Epithelial cell of proximal tubule (primary cell): Measurements from ENCODE around the gene ISY1. TPM values are rescaled to one million over a fixed set of nuclear protein-coding genes. Genes with fewer than 3 reads are reported as not detected.
A peak's percentile ranks its signal among the peaks of the same experiment; 100 is the strongest.
"Not testable (repeated sequence)": the region's sequence is repeated elsewhere in the genome, so short reads cannot be mapped to it uniquely, and the experiment has no call there.

ENCODE experiments used
- DNase-seq: peaks from one replicate; pipeline ENCODE4 v3.0.0-alpha.2; 2011; ENCODE audit warnings: low read depth
- H3K4me3 ChIP-seq: 2 replicates; pipeline ENCODE4 v1.5.1; 2011; ENCODE audit warnings: low read depth, mild to moderate bottlenecking, low read length
- total RNA-seq: library from RNA; depleted of rRNA; stranded (reverse); fragments of >200 nt; gene quantifications from 2 replicates; pipeline ENCODE4 v1.2.3, GENCODE V29; 2015
- TF ChIP-seq, protein P1 (sequence below): conservative IDR thresholded peaks from 2 replicates; pipeline ENCODE4 v1.5.1; 2012; ENCODE audit warnings: low read depth, mild to moderate bottlenecking, low read length

The ISY1 gene
- total RNA-seq, 1 donor from 2014 or later: 7.8 TPM

DNA sequence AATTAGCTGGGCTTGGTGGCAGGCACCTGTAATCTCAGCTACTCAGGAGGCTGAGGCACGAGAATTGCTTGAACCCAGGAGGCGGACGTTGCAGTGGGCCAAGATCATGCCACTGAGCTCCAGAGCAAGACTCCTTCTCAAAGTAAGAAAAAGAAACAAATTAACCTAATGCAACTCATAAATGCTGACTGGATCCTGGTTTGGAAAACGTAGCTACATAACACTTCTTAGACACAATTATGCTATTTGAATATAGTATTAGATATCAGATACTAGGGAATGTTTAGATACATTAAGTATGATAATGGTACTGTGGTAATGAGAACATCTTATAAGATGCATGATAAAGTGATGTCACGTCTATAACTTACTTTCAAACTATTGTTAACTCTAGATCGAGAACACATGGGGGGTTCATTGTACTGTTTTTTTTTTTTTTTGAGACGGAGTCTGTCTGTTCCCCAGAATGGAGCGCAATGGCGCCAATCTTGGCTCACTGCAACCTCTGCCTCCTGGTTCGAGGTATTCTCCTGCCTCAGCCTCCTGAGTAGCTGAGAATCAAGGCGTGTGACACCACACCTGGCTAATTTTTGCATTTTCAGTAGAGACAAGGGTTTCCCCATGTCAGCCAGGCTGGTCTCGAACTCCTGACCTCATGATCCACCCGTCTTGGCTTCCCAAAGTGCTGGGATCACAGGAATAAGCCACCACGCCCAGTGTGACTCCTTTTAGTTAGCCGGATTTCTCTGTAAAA lies 5.9 kb upstream of the ISY1 start:
- no peak overlapping the region for H3K4me3 ChIP-seq
- TF ChIP-seq, protein P1, sequence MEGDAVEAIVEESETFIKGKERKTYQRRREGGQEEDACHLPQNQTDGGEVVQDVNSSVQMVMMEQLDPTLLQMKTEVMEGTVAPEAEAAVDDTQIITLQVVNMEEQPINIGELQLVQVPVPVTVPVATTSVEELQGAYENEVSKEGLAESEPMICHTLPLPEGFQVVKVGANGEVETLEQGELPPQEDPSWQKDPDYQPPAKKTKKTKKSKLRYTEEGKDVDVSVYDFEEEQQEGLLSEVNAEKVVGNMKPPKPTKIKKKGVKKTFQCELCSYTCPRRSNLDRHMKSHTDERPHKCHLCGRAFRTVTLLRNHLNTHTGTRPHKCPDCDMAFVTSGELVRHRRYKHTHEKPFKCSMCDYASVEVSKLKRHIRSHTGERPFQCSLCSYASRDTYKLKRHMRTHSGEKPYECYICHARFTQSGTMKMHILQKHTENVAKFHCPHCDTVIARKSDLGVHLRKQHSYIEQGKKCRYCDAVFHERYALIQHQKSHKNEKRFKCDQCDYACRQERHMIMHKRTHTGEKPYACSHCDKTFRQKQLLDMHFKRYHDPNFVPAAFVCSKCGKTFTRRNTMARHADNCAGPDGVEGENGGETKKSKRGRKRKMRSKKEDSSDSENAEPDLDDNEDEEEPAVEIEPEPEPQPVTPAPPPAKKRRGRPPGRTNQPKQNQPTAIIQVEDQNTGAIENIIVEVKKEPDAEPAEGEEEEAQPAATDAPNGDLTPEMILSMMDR: no peak
- no peak for DNase-seq

DNA sequence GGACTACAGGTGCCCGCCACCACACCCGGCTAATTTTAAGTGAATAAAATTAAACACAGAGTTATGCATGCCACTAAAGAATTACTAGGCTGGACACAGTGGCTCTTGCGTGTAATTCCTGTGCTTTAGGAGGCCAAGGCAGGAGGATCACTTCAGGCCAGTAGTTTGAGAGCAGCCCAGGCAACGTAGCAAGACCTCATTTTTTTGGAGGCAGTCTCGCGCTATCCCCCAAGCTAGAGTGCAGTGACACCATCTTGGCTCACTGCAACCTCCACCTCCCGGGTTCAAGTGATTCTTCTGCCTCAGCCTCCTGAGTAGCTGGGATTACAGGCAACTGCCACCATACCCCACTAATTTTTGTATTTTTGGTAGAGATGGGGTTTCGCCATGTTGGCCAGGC lies 4.7 kb upstream of the ISY1 start:
- DNase-seq, H3K4me3 ChIP-seq: not testable (repeated sequence)

DNA sequence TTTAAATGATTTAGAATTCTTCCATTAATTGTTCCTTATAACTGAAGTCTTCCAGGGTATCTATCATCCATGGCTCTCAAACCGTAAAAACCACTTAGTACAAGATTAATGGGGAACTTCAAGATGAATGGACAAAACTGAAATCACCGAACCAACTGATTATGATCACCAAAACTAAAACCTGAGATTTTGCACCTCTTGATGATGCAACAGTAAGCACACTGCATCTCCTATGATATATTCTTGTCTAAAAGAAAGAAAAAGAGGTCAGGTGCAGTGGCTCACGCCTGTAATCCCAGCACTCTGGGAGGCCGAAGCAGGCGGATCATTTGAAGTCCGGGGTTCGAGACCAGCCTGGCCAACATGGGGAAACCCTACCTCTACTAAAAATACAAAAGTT lies 3.6 kb upstream of the ISY1 start:
- DNase-seq: no peak
- TF ChIP-seq, protein P1: no peak
- no peak overlapping the region for H3K4me3 ChIP-seq

DNA sequence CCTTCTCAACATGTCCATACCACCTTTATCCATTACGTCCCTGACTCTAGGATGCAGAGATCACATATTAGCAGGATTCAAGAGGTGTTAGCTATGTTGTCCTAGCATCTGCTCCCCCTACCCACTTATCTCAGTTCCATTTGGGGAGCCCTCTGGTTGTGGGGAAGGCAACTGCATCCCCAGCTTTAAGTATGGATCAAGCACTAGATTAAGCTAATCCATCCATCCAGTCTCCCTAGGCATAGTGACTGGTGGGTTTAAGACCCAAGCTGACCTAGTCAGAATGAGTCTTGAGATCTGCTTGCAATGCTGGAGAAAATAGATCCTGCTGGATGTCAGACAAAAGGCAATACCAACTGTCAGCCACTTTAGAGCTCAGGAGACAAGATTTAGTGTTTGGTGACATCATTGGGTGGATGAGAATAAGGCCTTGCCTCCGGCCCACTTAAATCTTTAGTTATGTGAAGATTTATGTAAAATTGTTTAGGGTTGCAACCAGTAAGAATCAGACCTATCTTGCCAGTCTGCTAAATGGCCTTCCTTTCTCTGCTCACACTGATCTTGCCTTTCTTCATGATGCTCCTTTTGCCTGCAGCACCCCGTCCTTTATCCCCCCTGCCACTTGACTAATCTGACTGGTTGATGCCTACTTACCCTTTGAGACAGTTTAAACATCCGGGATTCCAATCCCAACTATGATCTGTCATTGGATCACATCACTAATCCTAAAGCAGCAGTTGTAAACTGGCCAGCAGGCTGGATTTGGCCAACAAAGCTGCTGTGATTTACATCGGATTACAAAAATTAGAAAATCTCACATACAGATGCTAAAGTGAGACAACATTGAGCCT lies 2.1 kb upstream of the ISY1 start:
- TF ChIP-seq, protein P1: peak; percentile 37
- H3K4me3 ChIP-seq: no peak overlapping the region
- no peak for DNase-seq

DNA sequence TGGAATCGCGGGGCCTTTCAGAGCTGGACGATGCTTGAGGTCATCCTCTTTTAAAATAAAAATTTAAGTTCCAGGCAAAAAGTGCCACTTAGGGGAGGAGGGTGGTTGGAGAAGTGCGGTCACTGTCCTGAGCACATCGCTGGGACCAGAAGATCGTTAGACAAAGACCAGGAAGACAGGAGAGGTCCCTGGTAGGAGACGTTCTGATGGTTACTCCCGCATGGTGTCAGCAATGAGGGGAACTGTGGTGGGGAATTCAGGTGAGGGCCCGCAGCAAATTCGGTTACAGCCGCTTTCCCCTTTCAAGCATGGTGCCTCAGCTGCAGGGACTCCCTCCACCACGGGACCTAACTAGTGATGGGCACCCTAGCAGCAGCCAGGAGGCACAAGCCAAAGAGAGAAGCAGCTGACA lies 1.0 kb upstream of the ISY1 start:
- TF ChIP-seq, protein P1: no peak
- DNase-seq: no peak

DNA sequence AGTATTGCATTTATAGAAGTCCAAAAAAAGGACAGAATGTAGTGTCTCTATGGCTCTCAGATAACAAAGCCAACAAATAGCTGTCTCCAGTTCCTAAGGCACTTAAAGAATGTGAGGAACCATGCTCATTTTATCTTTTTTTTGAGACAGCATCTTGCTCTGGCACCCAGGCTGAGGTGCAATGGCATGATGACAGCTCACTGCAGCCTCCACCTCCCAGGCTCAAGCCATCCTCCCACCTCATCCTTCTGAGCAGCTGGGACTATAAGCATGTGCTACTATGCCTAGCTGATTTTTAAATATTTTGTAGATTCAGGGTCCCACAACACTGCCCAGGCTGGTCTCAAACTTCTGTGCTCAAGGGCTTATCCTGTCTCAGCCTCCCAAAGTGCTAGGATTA lies 16.1 kb downstream of the ISY1 start:
- no peak overlapping the region for H3K4me3 ChIP-seq
- TF ChIP-seq, protein P1: no peak
- DNase-seq: no peak

More for the DNA sequence above, 1.0 kb upstream of the ISY1 start:
- H3K4me3 ChIP-seq: peak overlapping the region; percentile 75

DNA sequence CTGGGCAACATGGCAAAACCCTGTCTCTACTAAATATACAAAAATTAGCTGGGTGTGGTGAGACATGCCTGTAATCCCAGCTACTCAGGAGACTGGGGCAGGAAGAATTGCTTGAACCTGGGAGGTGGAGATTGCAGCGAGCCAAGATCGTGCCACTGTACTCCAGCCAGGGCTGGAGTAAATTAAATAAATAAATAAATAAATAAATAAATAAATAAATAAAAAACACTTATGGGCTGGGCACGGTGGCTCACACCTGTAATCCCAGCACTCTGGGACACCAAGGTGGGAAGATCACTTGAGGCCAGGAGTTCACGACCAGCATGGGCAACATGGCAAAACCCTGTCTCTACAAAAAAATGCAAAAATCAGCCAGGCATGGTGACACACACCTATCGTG lies 19.9 kb downstream of the ISY1 start:
- not testable (repeated sequence) for H3K4me3 ChIP-seq, DNase-seq

DNA sequence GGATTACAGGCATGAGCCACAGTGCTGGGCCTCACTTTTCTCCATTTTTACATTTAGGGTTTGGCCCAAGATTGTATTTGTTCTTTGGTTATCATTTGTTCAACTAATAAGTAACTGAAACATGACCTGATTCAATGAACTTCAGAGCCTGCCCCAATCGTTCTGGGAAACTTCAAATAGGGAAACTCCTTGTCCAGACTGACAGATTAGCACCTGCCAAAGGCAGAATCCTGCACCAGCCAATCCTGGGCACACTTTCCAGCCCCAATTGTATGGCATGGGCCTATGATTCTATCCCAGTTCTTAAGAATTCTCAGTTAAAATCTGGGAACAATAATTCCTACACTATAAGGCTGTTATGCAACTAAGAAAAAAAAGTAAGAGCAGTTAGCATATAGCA lies 21.0 kb downstream of the ISY1 start:
- no peak overlapping the region for H3K4me3 ChIP-seq
- TF ChIP-seq, protein P1: no peak

DNA sequence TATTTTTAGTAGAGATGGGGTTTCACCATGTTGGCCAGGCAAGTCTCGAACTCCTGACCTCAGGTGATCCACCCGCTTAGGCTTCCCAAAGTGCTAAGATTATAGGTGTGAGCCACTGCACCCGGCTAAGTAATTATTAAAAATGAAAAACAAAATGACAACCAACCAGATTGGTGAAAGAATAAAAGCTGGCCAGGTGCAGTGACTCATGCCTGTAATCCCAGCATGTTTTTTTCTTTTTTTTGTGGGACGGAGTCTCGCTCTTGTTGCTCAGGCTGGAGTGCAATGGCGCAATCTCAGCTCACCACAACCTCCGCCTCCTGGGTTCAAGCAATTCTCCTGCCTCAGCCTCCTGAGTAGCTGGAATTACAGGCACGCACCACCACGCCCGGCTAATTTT lies 24.6 kb downstream of the ISY1 start:
- H3K4me3 ChIP-seq, DNase-seq: not testable (repeated sequence)

More for the DNA sequence above, 21.0 kb downstream of the ISY1 start:
- no peak for DNase-seq
